ENCODE data around the gene C17orf50. TPM values are rescaled to one million over a fixed set of nuclear protein-coding genes. Genes with fewer than 3 reads are reported as not detected.

Gene C17orf50
- total and polyA plus RNA-seq, 10 donors, result 0.15 to 0.42 TPM; not detected in 8

DNA sequence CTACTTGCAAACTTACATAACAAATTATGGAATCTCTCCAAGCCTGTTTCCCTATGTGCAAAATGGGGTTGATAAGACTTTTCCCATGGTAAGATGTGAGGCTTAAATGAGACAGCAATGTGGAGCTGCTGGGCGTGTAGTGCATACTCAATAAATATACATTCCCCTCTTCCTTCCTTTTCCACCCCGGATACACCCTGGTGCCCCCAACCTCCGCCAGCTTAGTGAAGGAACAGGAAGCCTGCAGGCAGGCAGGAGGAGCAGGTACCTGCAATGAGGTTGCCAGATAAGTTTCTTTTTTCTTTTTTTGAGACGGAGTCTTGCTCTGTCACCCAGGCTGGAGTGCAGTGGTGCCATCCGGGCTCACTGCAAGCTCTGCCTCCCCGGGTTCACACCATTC is 14.9 kb downstream of the C17orf50 start:
- no peak overlapping the region for H3K4me3 ChIP-seq
- no peaks in the 10 kb centered on the region for H3K9me3 ChIP-seq
- TF ChIP-seq CTCF (IDR thresholded peaks at IDR 0.05 in 8 of 11, conservative IDR thresholded peaks at IDR 0.05 in 3 of 11), result no peak
- no peak for TF ChIP-seq POLR2A (IDR thresholded peaks at IDR 0.05)
- TF ChIP-seq POLR2AphosphoS5 (IDR thresholded peaks at IDR 0.05), result no peak
- no peaks in the 10 kb centered on the region for H3K36me3 ChIP-seq
- no peak for DNase-seq
- no peak overlapping the region for H3K27ac ChIP-seq
- H3K4me1 ChIP-seq, result no peaks in the 10 kb centered on the region
- intact Hi-C loops (cut with DNase I; ENCODE audit: low total_unique reads), result no loop called here
- 25 to 40% (median 32%) methylated on average over 6 of the region's 6 CpGs for WGBS, 5 donors
- H3K27me3 ChIP-seq (replicated peaks in 1 of 7), result peaks cover 0 to 26% (median 0%) of the 10 kb centered on the region in 7 donors

DNA sequence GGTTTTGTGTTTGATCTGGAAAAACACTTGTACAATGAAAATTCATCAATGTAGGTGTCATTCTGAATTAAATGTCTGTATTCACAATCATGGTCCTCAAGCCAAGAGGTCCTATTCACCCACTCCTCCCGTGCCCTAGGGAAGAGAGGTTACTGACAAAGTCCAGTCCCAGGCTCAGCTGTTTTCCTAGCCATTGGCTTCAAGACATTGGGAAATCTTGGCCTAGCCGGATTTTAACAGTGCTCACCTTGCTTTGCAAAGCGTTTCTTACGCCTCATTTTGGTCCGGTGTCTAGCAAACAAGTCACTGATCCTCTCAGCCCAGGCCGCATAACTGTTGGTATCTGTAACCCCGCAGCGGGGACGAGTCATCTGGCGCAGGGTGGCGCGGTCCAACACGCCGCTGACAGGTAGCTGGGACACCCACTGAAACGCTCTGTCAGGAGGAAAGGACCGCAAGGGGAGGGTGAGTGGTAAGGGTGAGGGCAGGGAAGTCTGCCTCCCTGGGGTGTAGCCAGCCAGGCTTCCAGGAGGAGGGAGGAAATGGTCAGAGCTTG is 18.0 kb downstream of the C17orf50 start:
- TF ChIP-seq POLR2A (IDR thresholded peaks at IDR 0.05) (no peak), POLR2AphosphoS5 (IDR thresholded peaks at IDR 0.05) (no peak), CTCF (IDR thresholded peaks at IDR 0.05 in 8 of 11, conservative IDR thresholded peaks at IDR 0.05 in 3 of 11) (no peak)
- Histone ChIP-seq H3K27me3 (replicated peaks in 1 of 7) (peaks cover 0 to 21% (median 0%) of the 10 kb centered on the region in 7 donors), H3K4me3 (no peak overlapping the region), H3K36me3 (no peaks in the 10 kb centered on the region), H3K27ac (no peak overlapping the region), H3K4me1 (peaks cover 3 to 15% (median 9%) of the 10 kb centered on the region in 6 donors), H3K9me3 (no peaks in the 10 kb centered on the region)
- WGBS, 5 donors, result 89 to 96% (median 91%) methylated on average over 16 of the region's 16 CpGs
- DNase-seq, result no peak
- intact Hi-C loops (cut with DNase I; ENCODE audit: low total_unique reads), result no loop called here

GRCh38 chr17:35780950-35781349 is 20.3 kb downstream of the C17orf50 start:
- peaks cover 0 to 12% (median 0%) of the 10 kb centered on the region in 7 donors for H3K27me3 ChIP-seq (replicated peaks in 1 of 7)
- H3K9me3 ChIP-seq, result no peaks in the 10 kb centered on the region
- H3K36me3 ChIP-seq, result no peaks in the 10 kb centered on the region
- H3K4me1 ChIP-seq, result peaks cover 4 to 30% (median 19%) of the 10 kb centered on the region in 6 donors
- WGBS, 5 donors, result 81 to 93% (median 88%) methylated on average over 3 of the region's 3 CpGs
- no peak overlapping the region for H3K4me3 ChIP-seq
- intact Hi-C loops (cut with DNase I; ENCODE audit: low total_unique reads), result no loop called here
- DNase-seq, result no peak
- H3K27ac ChIP-seq, result no peak overlapping the region
- TF ChIP-seq CTCF (IDR thresholded peaks at IDR 0.05 in 8 of 11, conservative IDR thresholded peaks at IDR 0.05 in 3 of 11), result no peak
- no peak for TF ChIP-seq POLR2A (IDR thresholded peaks at IDR 0.05)
- TF ChIP-seq POLR2AphosphoS5 (IDR thresholded peaks at IDR 0.05), result no peak

GRCh38 chr17:35784895-35785294 is 24.2 kb downstream of the C17orf50 start:
- Histone ChIP-seq H3K27me3 (replicated peaks in 1 of 7) (no peaks in the 10 kb centered on the region), H3K9me3 (no peaks in the 10 kb centered on the region), H3K36me3 (no peaks in the 10 kb centered on the region), H3K4me3 (no peak overlapping the region), H3K4me1 (peaks cover 4 to 36% (median 19%) of the 10 kb centered on the region in 6 donors), H3K27ac (no peak overlapping the region)
- WGBS, 5 donors, result 66 to 86% (median 74%) methylated on average over 2 of the region's 2 CpGs
- no peak for DNase-seq
- intact Hi-C loops (cut with DNase I; ENCODE audit: low total_unique reads), result no loop called here
- TF ChIP-seq POLR2A (IDR thresholded peaks at IDR 0.05) (no peak), CTCF (IDR thresholded peaks at IDR 0.05 in 8 of 11, conservative IDR thresholded peaks at IDR 0.05 in 3 of 11) (no peak), POLR2AphosphoS5 (IDR thresholded peaks at IDR 0.05) (no peak)

Measured in spleen (tissue), 11 donors.